ENCODE data around the gene STAT6.

DNA sequence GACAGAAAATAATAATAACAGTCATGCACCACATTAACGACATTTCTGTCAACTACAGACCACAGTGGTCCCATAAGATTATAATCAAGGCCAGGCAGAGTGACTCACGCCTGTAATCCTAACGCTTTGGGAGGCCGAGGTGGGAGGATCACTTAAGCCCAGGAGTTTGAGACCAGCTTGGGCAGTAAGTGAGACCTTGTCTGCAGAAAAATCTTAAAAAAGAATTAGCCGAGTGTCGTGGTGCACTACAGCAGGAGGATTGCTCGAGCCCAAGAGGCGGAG, 13.7 kb downstream of the STAT6 start:
- TF ChIP-seq, protein P1, sequence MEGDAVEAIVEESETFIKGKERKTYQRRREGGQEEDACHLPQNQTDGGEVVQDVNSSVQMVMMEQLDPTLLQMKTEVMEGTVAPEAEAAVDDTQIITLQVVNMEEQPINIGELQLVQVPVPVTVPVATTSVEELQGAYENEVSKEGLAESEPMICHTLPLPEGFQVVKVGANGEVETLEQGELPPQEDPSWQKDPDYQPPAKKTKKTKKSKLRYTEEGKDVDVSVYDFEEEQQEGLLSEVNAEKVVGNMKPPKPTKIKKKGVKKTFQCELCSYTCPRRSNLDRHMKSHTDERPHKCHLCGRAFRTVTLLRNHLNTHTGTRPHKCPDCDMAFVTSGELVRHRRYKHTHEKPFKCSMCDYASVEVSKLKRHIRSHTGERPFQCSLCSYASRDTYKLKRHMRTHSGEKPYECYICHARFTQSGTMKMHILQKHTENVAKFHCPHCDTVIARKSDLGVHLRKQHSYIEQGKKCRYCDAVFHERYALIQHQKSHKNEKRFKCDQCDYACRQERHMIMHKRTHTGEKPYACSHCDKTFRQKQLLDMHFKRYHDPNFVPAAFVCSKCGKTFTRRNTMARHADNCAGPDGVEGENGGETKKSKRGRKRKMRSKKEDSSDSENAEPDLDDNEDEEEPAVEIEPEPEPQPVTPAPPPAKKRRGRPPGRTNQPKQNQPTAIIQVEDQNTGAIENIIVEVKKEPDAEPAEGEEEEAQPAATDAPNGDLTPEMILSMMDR (IDR thresholded peaks at IDR 0.05; ENCODE audit: extremely low read depth in 1 of 2, insufficient read depth in 1 of 2, low read depth in 1 of 2, low read length in 2 of 2) = no peak
- TF ChIP-seq POLR2A (IDR thresholded peaks at IDR 0.05; ENCODE audit: low read depth, low read length) = no peak
- no peak for TF ChIP-seq POLR2AphosphoS5 (IDR thresholded peaks at IDR 0.05; ENCODE audit: insufficient read depth, low read depth, low read length)
- TF ChIP-seq GATA2 (IDR thresholded peaks at IDR 0.05; ENCODE audit: insufficient read depth, insufficient read length, low read depth, low read length) = no peak

Data from endothelial cell of umbilical vein (primary cell).